Fibroblast of skin of abdomen (primary cell): ENCODE results near the gene FAM110D. TPM values are rescaled to one million over a fixed set of nuclear protein-coding genes. Genes with fewer than 3 reads are reported as not detected.

Experiments
- DNase-seq: peaks from one replicate; pipeline ENCODE4 v3.0.0-alpha.2; 2013
- polyA plus RNA-seq, 2 experiments: library from polyadenylated mRNA; unstranded; fragments of 120-200 nt; gene quantifications; one replicate each; pipeline ENCODE4 v1.2.1, GENCODE V29; 2013; ENCODE audit not compliant: insufficient read length in 2 of 2

Gene FAM110D
- polyA plus RNA-seq (2013, experiment 1 of 2; ENCODE audit: insufficient read length), result 0.14 TPM
- 0.09 TPM for polyA plus RNA-seq (2013, experiment 2 of 2; ENCODE audit: insufficient read length)

DNA sequence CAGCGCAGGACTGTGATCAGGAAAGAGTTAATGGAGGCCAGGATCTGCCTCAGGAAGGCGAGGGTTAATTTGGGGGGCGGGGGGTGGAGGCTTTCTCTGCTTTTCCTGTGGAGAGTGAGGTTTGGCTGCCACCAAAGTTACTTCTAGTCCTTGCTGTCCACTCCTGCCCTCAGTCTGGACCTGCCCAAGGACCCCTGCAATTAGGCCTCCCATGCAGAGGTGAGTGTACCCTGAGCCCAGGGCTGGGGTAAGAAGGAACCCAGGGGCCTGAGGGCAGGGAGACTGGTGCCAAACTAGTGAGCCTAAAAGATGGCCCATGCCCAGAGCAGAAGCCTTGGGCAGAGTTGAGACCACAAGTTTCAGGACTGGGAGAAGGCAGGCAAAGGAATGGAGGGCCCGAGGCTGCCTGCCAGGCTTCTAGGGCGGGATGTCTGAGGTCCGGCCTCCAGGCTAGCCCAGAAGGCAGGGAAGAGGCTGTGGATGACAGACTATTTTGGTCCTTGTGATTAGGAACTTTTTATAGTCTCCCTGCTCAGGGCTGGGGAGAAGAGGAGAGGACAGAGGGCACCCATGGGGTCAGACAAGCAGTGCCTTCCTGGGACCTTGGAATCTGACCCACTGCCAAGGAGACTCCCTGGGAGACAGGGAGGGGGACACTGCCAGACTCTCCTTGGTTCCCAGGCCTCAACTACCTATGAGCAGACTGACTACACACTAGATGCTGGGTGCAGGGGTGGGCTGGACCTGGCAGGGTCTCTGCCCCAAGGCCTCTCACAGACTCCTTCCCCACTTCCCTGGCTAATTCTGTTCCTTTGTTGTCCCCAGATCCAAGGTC lies at the start of gene FAM110D:
Gene FAM110D, plus strand, starts transcription at position 172 of the 835 bp plus-strand sequence. CDS start 2,213 bp downstream, outside the sequence.
- no peak for DNase-seq

GRCh38 chr1:26109229-26110164 lies 49.4 kb upstream of the FAM110D start:
- DNase-seq, result no peak

DNA sequence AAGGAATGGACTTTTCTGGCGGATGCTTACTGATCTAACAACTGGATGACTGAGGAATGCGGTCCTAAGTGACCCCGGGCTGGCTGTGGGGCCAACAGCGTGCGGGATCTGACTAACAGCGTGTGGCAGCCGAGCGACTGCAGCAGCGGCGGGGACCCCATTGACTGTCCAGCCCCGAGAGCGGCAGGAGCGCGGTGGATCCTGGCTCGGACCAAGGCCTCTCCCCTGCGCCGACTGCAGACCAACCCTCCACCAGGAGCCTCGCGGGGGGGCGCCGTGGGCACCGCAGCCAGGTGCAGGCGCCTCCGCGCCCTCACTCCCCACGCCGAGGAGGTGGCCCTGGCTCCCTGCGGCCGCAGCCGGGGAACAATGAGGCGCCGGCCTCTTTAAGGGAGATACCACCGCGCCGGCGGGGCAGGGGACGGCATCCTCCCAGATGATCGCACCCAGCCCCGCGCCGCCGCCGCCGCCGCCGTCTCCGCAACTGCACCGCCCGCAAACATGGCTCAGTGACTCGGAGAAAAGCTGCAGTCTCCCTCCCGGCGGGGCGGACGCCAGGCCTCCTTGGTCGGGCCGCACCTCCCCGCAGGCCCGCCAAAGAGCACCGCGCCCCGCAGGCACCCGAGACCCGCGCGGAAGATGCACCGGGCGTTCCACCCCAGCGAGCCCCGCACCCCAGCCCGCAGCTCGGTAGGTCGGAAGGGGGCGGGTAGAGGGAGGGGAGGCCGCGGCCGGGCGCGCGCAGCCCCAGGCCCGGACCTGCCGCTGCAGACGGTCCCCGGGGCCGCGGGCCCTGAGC lies 47.9 kb upstream of the FAM110D start:
- peak; percentile 70 for DNase-seq

GRCh38 chr1:26111530-26112406 lies 47.1 kb upstream of the FAM110D start, which contains the start of gene PDIK1L:
Gene PDIK1L (plus strand): TSS chr1:26111824. CDS start chr1:26114309, 2,485 bp downstream.
- peak; percentile 96 for DNase-seq

- no peak for DNase-seq
Measured at GRCh38 chr1:26112407-26112775, 46.5 kb upstream of the FAM110D start.

DNA sequence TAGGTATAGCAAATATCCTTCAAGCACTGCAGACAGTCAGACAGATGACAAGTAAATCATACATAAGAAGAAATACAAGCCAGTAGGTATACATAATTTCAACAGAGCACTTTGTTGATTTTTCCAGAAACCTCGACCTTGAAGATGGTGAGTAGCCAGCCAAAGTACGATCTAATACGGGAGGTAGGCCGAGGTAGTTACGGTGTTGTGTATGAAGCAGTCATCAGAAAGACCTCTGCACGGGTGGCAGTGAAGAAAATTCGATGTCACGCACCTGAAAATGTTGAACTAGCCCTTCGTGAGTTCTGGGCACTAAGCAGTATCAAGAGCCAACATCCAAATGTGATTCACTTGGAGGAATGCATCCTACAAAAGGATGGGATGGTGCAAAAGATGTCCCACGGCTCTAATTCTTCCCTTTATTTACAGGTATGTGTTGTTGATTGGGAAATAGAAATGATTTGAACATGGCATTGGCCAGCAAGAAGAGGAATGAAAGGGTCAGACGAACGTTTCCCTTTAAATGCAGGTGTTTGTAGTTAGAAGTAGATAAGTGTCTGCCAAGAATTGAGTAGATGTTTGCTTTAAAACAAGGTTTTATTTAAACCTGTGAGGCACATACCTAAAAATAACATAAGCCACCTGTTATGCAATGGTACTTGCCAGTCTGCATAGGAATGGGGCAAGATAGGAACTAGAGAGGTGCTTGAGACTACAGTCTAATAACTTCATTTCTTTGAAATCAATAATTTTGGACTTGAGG lies 44.5 kb upstream of the FAM110D start:
- no peak for DNase-seq

DNA sequence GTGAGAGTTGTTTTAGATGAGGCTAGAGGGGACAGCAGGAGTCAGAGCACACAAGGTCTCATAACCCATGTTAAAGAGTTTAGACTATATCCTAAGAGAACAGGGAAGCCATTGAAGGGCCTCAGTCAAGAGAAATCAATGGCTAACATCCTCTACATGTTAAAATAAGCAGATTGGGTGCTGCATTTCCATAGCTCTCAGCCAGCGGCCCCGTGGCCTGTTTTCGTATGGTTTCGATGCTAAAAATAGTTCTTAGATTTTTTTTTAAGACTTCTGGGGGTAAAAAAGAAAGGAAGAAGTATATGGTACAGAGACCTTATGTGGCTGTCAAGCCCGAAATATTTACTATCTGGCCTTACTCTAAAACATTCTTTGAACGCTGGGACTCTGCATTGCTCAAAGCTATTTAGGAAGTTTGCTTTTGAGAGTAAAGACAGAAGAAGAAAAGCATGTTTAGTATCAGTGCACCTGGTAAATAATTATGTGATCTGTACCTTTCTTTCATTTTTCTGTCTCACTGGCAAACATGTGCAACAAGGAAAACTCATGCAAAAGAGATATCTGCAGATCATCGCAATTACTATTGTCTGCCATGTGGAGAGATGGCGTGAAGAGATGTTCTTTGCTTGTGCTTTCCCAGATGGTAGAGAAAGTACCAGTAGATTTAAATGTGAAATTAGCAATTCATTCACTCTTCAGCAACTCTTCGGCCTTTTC lies 38.8 kb upstream of the FAM110D start:
- DNase-seq, result no peak

DNA sequence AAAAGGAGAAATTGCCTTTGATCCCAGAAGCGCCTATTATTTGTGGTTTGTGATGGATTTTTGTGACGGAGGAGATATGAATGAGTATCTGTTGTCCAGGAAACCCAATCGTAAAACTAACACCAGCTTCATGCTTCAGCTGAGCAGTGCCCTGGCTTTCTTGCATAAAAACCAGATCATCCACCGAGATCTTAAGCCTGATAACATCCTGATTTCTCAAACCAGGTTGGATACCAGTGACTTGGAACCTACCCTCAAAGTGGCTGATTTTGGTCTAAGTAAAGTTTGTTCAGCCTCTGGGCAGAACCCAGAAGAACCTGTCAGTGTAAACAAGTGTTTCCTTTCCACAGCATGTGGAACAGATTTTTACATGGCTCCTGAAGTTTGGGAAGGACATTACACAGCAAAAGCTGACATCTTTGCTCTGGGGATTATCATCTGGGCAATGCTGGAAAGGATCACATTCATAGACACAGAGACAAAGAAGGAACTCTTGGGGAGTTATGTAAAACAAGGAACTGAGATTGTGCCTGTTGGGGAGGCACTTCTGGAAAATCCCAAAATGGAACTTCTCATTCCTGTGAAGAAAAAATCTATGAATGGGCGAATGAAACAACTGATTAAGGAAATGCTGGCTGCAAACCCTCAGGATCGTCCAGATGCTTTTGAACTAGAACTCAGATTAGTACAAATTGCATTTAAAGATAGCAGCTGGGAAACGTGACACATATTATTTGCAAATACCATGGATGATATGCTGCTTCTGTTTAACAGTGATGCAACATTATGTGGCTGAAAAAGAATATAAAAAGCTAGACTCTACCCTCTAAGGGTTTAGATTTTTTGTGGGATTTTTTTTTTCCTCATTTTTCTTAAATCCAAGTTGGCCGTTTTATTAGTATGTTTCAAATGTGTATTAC lies 36.8 kb upstream of the FAM110D start:
- no peak for DNase-seq

GRCh38 chr1:26122988-26123973 lies 35.6 kb upstream of the FAM110D start:
- no peak for DNase-seq

GRCh38 chr1:26124418-26125331 lies 34.2 kb upstream of the FAM110D start:
- no peak for DNase-seq

GRCh38 chr1:26125382-26125781 lies 33.5 kb upstream of the FAM110D start:
- no peak for DNase-seq

GRCh38 chr1:26125946-26126320 lies 32.9 kb upstream of the FAM110D start:
- no peak for DNase-seq

GRCh38 chr1:26126321-26127084 lies 32.4 kb upstream of the FAM110D start:
- no peak for DNase-seq

- DNase-seq, result no peak
Measured at GRCh38 chr1:26127235-26128163, 31.4 kb upstream of the FAM110D start.
